H9 (cell line): ENCODE data around the gene MED8. TPM values are rescaled to one million over a fixed set of nuclear protein-coding genes. Genes with fewer than 3 reads are reported as not detected.

Experiments used
- DNase-seq: peaks from one replicate; pipeline ENCODE4 v3.0.0-alpha.2; 2017
- H2AFZ ChIP-seq: one replicate; pipeline ENCODE4 v1.6.1; 2013; ENCODE audit warnings: mild to moderate bottlenecking, low read length, control low read depth, moderate library complexity
- H2AK5ac ChIP-seq: 2 replicates; pipeline ENCODE4 v1.6.1; 2013; ENCODE audit warnings: low read length, control low read depth, mixed read lengths; ENCODE audit not compliant: insufficient read length
- H2BK120ac ChIP-seq: one replicate; pipeline ENCODE4 v1.6.1; 2013; ENCODE audit warnings: low read depth, mild to moderate bottlenecking, low read length, control low read depth, inconsistent platforms; ENCODE audit not compliant: poor library complexity, severe bottlenecking
- H2BK12ac ChIP-seq: 2 replicates; pipeline ENCODE4 v1.6.1; 2013; ENCODE audit warnings: low read length, control low read depth, mixed read lengths, low read depth; ENCODE audit not compliant: insufficient read length
- H2BK15ac ChIP-seq: 2 replicates; pipeline ENCODE4 v1.6.1; 2013; ENCODE audit warnings: low read depth, low read length, control low read depth
- H2BK20ac ChIP-seq: one replicate; pipeline ENCODE4 v1.6.1; 2013; ENCODE audit warnings: low read depth, mild to moderate bottlenecking, low read length, control low read depth, inconsistent platforms; ENCODE audit not compliant: poor library complexity, severe bottlenecking
- H2BK5ac ChIP-seq: 2 replicates; pipeline ENCODE4 v1.6.1; 2013; ENCODE audit warnings: low read length, control low read depth, mixed read lengths; ENCODE audit not compliant: insufficient read length
- H3K14ac ChIP-seq: 2 replicates; pipeline ENCODE4 v1.6.1; 2013; ENCODE audit warnings: low read length, control low read depth; ENCODE audit not compliant: insufficient read depth
- H3K18ac ChIP-seq: 2 replicates; pipeline ENCODE4 v1.6.1; 2013; ENCODE audit warnings: low read depth, mild to moderate bottlenecking, mixed read lengths, low read length, control low read depth; ENCODE audit not compliant: insufficient read length
- H3K23ac ChIP-seq: 2 replicates; pipeline ENCODE4 v1.6.1; 2013; ENCODE audit warnings: low read length, control low read depth, mixed read lengths, low read depth; ENCODE audit not compliant: insufficient read length
- H3K23me2 ChIP-seq: 2 replicates; pipeline ENCODE4 v1.6.1; 2013; ENCODE audit warnings: low read depth, mild to moderate bottlenecking, mixed read lengths, low read length, control low read depth; ENCODE audit not compliant: insufficient read length, poor library complexity, severe bottlenecking
- H3K27ac ChIP-seq: 2 replicates; pipeline ENCODE4 v1.5.1; 2013; ENCODE audit warnings: low read length, control low read depth, mixed read lengths, low read depth; ENCODE audit not compliant: insufficient read length
- H3K27me3 ChIP-seq: 2 replicates; pipeline ENCODE4 v1.6.1; 2013; ENCODE audit warnings: low read length, control low read depth, inconsistent platforms; ENCODE audit not compliant: insufficient read depth
- H3K4ac ChIP-seq: 2 replicates; pipeline ENCODE4 v1.6.1; 2013; ENCODE audit warnings: low read depth, mild to moderate bottlenecking, control low read depth, inconsistent platforms, low read length, moderate library complexity
- H3K4me1 ChIP-seq: 2 replicates; pipeline ENCODE4 v1.6.1; 2013; ENCODE audit warnings: low read length, control low read depth, inconsistent platforms; ENCODE audit not compliant: insufficient read depth
- H3K4me2 ChIP-seq: 2 replicates; pipeline ENCODE4 v1.6.1; 2013; ENCODE audit warnings: low read length, control low read depth, mixed read lengths; ENCODE audit not compliant: insufficient read length, insufficient read depth
- H3K56ac ChIP-seq: 2 replicates; pipeline ENCODE4 v1.6.1; 2013; ENCODE audit warnings: low read depth, mild to moderate bottlenecking, mixed read lengths, low read length, control low read depth; ENCODE audit not compliant: insufficient read length
- H3K79me1 ChIP-seq: 2 replicates; pipeline ENCODE4 v1.6.1; 2013; ENCODE audit warnings: low read depth, mild to moderate bottlenecking, moderate library complexity, low read length, control low read depth, inconsistent platforms; ENCODE audit not compliant: insufficient read depth, poor library complexity, severe bottlenecking
- H3K79me2 ChIP-seq: 2 replicates; pipeline ENCODE4 v1.6.1; 2013; ENCODE audit warnings: low read length, control low read depth, inconsistent platforms; ENCODE audit not compliant: insufficient read depth
- H3K9ac ChIP-seq: 2 replicates; pipeline ENCODE4 v1.6.1; 2013; ENCODE audit warnings: low read length, control low read depth, mixed read lengths; ENCODE audit not compliant: insufficient read length; ENCODE audit errors: extremely low read depth
- H3K9me3 ChIP-seq: one replicate; pipeline ENCODE4 v1.6.1; 2013; ENCODE audit warnings: low read depth, low read length, inconsistent platforms; ENCODE audit not compliant: control insufficient read depth
- H3T11ph ChIP-seq: one replicate; pipeline ENCODE4 v1.6.1; 2013; ENCODE audit warnings: mild to moderate bottlenecking, low read length, control low read depth, inconsistent platforms
- H4K20me1 ChIP-seq: one replicate; pipeline ENCODE4 v1.6.1; 2013; ENCODE audit not compliant: control insufficient read depth, insufficient read length, insufficient read depth
- H4K5ac ChIP-seq: 2 replicates; pipeline ENCODE4 v1.6.1; 2013; ENCODE audit warnings: low read depth, mild to moderate bottlenecking, mixed read lengths, low read length, control low read depth; ENCODE audit not compliant: insufficient read length
- H4K8ac ChIP-seq: replicated peaks from 2 replicates; pipeline ENCODE4 v1.6.1; 2013; ENCODE audit warnings: low read length, control low read depth, mixed read lengths, low read depth; ENCODE audit not compliant: insufficient read length
- H4K91ac ChIP-seq: 2 replicates; pipeline ENCODE4 v1.6.1; 2013; ENCODE audit warnings: low read depth, mild to moderate bottlenecking, moderate library complexity, mixed read lengths, low read length, control low read depth; ENCODE audit not compliant: insufficient read length
- H3K27ac Mint-ChIP-seq, 3 experiments: 2 replicates in 2 of 3; 3 replicates in 1 of 3; pipeline ENCODE4 v1.8.0; 2020 to 2021; ENCODE audit warnings: mixed read lengths in 3 of 3, mild to moderate bottlenecking in 1 of 3, moderate library complexity in 1 of 3
- H3K27me3 Mint-ChIP-seq: 2 replicates; pipeline ENCODE4 v1.8.0; 2021; ENCODE audit warnings: low read depth, mild to moderate bottlenecking, moderate library complexity, mixed read lengths
- H3K36me3 Mint-ChIP-seq, 3 experiments: 2 replicates in 2 of 3; 3 replicates in 1 of 3; pipeline ENCODE4 v1.8.0; 2020 to 2021; ENCODE audit warnings: low read depth in 3 of 3, mixed read lengths in 3 of 3; ENCODE audit not compliant: insufficient read depth in 1 of 3
- H3K4me1 Mint-ChIP-seq, 2 experiments: 2 replicates each; pipeline ENCODE4 v1.8.0; 2020; ENCODE audit warnings: mixed read lengths in 2 of 2
- H3K4me3 Mint-ChIP-seq, 2 experiments: 2 replicates in 1 of 2; 3 replicates in 1 of 2; pipeline ENCODE4 v1.8.0; 2020 to 2021; ENCODE audit warnings: mild to moderate bottlenecking in 2 of 2, mixed read lengths in 2 of 2, moderate library complexity in 1 of 2
- H3K9me3 Mint-ChIP-seq, 2 experiments: 2 replicates in 1 of 2; 3 replicates in 1 of 2; pipeline ENCODE4 v1.8.0; 2020; ENCODE audit warnings: mild to moderate bottlenecking in 2 of 2, mixed read lengths in 2 of 2, moderate library complexity in 1 of 2
- WGBS: extraction: QIAGEN DNeasy Blood & Tissue Kit; methylation state at CpG from one replicate; pipeline ENCODE4 v1.1.7; 2013; ENCODE audit warnings: missing lambda C conversion rate, low lambda C conversion rate, mixed read lengths; ENCODE audit not compliant: insufficient read length; ENCODE audit errors: extremely low coverage; 5-methylcytosine and 5-hydroxymethylcytosine counted together
- total RNA-seq: library from RNA; stranded (reverse); gene quantifications from 2 replicates; pipeline ENCODE4 v1.2.1, GENCODE V29; 2021
- TF ChIP-seq, protein P1 (sequence below): fragments of 200-600 bp; sonication (generic); conservative IDR thresholded peaks from 3 replicates; pipeline ENCODE4 v1.8.0; 2021; ENCODE audit warnings: antibody characterized with exemption, mild to moderate bottlenecking

Gene MED8
- total RNA-seq, 1 experiment from 2014 or later, result 23.0 TPM

DNA sequence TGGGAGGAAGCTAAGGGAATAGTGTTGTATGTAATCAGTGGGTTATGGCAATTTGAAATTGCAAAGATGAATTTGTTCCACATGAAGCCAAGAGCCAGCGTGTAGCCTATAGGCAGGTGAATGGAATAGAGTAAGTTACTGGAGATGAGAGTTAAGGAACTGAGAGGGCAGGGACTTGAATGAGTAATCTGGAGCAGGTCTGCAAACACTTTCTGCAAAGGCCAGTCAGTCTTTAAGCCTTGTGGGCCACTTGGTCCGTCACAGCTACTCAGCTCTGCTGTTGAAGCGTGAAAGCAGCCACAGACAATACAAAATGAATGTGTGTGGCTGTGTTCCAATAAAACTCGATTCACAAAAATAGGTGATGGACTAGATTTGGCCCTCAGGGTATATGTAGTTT, 29.3 kb upstream of the MED8 start:
- H4K5ac ChIP-seq, result no peak overlapping the region
- no peak overlapping the region for H3K4ac ChIP-seq
- no peak overlapping the region for H3K27ac Mint-ChIP-seq
- H3K23me2 ChIP-seq, result no peaks in the 10 kb centered on the region
- H3K9me3 Mint-ChIP-seq, result no peaks in the 10 kb centered on the region
- no peak overlapping the region for H3K14ac ChIP-seq
- H2BK20ac ChIP-seq, result no peak overlapping the region
- no peak overlapping the region for H3K56ac ChIP-seq
- H2BK12ac ChIP-seq, result no peak overlapping the region
- no peaks in the 10 kb centered on the region for H3K9me3 ChIP-seq
- H4K8ac ChIP-seq, result no peak overlapping the region
- H3K79me1 ChIP-seq, result no peaks in the 10 kb centered on the region
- no peak overlapping the region for H2AFZ ChIP-seq
- H2BK15ac ChIP-seq, result no peak overlapping the region
- no peak overlapping the region for H2BK120ac ChIP-seq
- no peaks in the 10 kb centered on the region; the same call in 1 of the 2 replicates for H3K4me1 ChIP-seq
- peaks cover 9 to 10% of the 10 kb centered on the region in 2 experiments for H3K4me1 Mint-ChIP-seq
- H3K4me2 ChIP-seq, result no peak overlapping the region
- TF ChIP-seq, protein P1, sequence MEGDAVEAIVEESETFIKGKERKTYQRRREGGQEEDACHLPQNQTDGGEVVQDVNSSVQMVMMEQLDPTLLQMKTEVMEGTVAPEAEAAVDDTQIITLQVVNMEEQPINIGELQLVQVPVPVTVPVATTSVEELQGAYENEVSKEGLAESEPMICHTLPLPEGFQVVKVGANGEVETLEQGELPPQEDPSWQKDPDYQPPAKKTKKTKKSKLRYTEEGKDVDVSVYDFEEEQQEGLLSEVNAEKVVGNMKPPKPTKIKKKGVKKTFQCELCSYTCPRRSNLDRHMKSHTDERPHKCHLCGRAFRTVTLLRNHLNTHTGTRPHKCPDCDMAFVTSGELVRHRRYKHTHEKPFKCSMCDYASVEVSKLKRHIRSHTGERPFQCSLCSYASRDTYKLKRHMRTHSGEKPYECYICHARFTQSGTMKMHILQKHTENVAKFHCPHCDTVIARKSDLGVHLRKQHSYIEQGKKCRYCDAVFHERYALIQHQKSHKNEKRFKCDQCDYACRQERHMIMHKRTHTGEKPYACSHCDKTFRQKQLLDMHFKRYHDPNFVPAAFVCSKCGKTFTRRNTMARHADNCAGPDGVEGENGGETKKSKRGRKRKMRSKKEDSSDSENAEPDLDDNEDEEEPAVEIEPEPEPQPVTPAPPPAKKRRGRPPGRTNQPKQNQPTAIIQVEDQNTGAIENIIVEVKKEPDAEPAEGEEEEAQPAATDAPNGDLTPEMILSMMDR, result no peak
- H3K27me3 Mint-ChIP-seq, result no peaks in the 10 kb centered on the region
- H3K9ac ChIP-seq, result no peak overlapping the region
- no CpG with 5 or more reads among the region's 4 CpGs for WGBS
- H3K4me3 Mint-ChIP-seq, result no peak overlapping the region
- DNase-seq, result no peak
- no peak overlapping the region for H3K27ac ChIP-seq
- H2AK5ac ChIP-seq, result no peak overlapping the region
- peaks cover 2 to 38% (median 13%) of the 10 kb centered on the region in 3 experiments; a peak in 6 of 7 replicates for H3K36me3 Mint-ChIP-seq
- no peak overlapping the region for H3K18ac ChIP-seq
- no peak overlapping the region for H4K91ac ChIP-seq
- H3K23ac ChIP-seq, result no peak overlapping the region
- H3K27me3 ChIP-seq, result no peaks in the 10 kb centered on the region
- no peak overlapping the region for H2BK5ac ChIP-seq
- H3T11ph ChIP-seq, result no peak overlapping the region
- no peaks in the 10 kb centered on the region for H4K20me1 ChIP-seq
- H3K79me2 ChIP-seq, result no peaks in the 10 kb centered on the region
